ENCODE measurements around the gene MYDGF. TPM values are rescaled to one million over a fixed set of nuclear protein-coding genes. Genes with fewer than 3 reads are reported as not detected.
A peak's percentile ranks its signal among the peaks of the same experiment; 100 is the strongest.

Gene MYDGF
- total RNA-seq, 2 donors from 2014 or later: 75.5 to 96.0 TPM

DNA sequence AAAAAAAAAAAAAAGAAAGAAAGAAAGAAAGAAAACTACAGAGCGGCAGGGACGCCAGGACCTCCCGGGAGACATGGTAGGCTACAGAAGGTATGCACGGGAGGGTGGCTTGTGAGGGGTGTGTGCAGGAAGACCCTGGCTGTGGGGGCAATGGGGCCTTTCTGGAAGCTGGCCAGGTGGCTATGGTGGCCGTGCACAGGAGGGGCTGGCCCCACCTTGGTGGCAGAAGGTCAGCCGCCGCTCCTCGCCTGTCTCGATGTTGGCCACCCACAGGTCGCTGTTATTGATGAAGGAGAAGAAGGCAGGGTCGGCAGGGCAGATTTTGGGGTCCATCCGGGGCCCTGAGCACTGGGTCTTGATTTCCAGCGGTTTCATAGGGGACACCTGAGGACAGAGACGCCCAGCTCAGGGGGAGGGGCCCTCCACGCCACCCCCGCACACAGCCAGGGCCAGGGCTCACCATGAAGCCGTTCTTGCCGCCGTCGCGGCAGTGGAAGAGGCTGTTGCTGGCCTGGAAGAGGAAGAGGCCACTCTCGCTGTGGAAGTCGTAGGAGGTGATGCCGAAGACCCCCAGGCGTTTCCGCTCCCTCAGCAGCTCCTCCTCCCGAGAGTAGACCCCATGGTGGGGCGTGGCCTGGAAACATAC is 33.7 kb upstream of the MYDGF start:
- DNase-seq (no peak), ATAC-seq (no peak)
- intact Hi-C loops (cut with DNase I, micrococcal nuclease): no loop called here

GRCh38 chr19:4702764-4703163 is 32.6 kb upstream of the MYDGF start:
- DNase-seq: no peak
- no peak for ATAC-seq
- intact Hi-C loops (cut with DNase I, micrococcal nuclease): no loop called here

DNA sequence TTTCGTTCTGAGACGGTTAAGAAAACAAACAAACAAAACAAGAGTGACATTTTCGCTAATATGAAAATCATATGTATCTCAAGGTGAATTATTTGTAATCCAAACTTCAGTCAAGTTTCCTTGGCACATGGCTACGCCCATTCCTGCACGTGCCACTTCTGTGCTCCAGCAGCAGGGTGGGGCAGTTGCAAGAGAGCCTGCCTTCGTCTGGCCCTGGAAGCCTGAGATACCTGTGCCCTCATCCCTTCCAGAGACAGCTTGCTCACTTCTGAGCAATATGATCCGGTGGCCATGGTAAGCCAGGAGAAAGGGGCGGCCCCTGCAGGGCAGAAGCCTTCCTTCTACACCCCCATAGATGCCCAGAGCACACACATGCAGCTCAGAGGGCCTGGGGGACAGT is 31.4 kb upstream of the MYDGF start:
- no peak for DNase-seq
- ATAC-seq: no peak
- intact Hi-C loops (cut with DNase I, micrococcal nuclease): no loop called here

DNA sequence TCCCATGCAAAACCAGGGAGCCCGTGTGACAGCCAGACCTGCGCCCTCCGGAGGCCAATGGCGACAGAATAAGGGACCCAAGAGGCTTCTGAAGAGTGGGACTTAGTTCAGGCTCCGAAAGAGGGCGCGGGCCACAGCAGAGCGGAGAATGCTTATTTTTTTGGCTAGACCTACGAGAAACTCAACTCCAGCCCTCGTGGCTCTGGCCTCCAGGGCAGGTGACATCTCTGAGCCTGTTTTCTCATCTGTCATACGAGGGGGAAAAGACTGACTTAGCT is 30.5 kb upstream of the MYDGF start:
- intact Hi-C loops (cut with DNase I, micrococcal nuclease): no loop called here
- DNase-seq: no peak
- ATAC-seq: no peak

- ATAC-seq (no peak), DNase-seq (no peak)
- intact Hi-C loops (cut with DNase I, micrococcal nuclease): no loop called here
Measured at GRCh38 chr19:4699826-4700692, 29.9 kb upstream of the MYDGF start.

DNA sequence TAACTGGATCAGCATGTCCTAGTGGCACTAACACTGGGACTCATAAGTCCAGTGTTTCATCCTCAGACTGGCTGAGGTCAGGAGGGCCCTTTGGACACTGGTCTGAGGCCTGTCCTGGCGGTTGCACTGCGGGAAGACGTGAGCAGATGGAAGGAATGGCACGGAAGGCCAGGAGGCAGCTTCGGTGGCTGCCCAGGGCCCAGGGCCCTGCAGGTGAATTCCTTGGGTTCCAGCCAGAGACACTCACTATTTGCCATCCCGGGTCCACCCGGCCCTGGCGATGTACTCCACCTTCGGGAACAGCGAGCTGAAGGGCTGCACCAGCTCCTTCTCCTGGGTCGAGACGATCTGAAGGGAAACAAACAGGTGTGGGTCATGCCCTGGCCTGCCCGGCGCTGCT is 27.2 kb upstream of the MYDGF start:
- DNase-seq (no peak), ATAC-seq (no peak)
- intact Hi-C loops (cut with DNase I, micrococcal nuclease): no loop called here

GRCh38 chr19:4695224-4695731 is 25.1 kb upstream of the MYDGF start:
- intact Hi-C loops (cut with DNase I, micrococcal nuclease): no loop called here

GRCh38 chr19:4694211-4694987 is 24.3 kb upstream of the MYDGF start:
- peak in 1 of 2 donors; percentile 62 for DNase-seq
- intact Hi-C loops (cut with DNase I, micrococcal nuclease): no loop called here
- no peak for ATAC-seq

More at GRCh38 chr19:4695224-4695731, 25.1 kb upstream of the MYDGF start:
- ATAC-seq (no peak), DNase-seq (no peak)

DNA sequence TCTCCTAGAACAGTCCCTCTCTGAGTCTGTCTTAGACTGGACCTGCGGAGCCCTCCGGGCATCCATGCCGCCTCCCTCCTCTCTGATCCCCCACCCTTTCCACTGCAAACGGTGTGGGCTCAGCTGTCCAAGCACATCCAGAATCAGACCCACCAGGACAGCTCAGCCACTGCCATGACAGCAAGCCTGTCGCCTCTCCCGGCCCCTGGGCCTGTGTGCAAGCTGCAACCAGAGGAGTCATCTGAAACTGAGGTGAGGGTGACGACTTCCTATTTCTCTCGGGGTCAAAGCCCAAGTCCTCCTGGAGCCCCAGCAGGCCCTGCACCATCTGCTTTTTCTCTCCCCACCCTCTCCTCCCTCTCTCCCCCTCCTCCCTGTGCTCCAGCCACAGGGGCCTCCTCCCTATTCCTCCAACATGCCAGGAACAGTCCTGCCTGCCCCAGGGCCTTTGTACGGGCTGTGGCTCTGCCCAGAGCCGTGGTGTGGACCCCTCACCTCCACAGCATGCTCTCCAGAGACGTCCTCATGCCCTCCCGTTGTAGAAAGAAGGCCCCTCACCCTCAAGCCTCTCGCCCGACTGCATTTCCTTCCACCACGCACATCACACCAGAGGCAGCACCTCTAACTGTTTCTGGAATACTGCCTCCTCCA is 23.5 kb upstream of the MYDGF start:
- ATAC-seq: no peak
- intact Hi-C loops (cut with DNase I, micrococcal nuclease): no loop called here

DNA sequence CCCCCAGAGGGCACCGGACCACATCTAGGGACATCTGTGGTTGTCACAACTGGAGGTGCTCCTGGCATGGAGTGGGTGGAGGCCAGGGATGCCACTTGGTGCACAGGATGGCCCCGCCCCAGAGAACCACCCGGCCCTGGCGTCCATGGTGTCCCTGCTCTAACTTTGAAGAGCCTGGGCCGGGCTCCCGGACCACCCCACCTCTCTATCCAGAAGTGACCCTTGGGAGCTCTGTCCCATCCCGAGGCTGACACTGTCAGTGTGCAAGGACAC is 22.9 kb upstream of the MYDGF start:
- no peak for ATAC-seq
- intact Hi-C loops (cut with DNase I, micrococcal nuclease): no loop called here
- DNase-seq: no peak

More for the DNA sequence above, 23.5 kb upstream of the MYDGF start:
- DNase-seq: no peak

DNA sequence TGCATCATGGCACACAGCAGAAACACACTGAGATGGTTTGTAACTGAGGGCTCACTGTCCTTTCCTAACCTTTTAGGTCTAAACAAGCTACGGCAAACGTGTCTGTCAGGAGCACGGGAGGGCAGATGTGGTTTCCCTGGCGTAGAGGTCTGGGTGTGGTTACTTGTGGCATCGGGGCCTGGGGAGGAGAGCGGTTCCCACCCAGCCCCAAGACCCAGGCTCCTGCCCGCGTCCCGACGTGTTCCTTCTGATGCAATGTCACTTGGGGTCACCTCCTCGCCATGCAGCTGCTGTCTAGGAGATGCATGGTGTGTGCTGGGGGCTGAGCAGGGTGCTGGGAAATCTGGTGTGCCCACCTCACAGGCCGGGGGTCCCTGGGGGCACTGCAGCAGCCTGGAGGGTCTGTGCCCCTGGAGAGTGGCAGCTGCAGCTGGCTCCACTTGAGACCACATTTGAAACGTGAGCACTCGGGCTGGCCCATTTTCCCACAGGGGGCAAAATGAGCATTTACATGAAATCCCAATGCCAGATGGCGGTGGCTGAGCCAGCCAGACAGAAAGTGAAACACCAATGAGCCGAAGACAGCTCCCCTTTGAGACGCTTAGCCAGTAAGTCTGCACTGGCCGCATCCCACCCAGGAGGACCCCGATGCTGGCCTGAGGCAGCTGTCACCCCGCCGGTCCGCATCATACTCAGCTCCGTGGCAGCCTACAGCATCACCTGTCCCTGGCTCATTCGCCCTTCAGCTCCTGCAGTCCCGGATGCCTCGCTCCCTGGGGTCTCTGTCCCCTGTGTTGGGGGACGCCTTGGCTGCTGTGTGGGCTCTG is 22.3 kb upstream of the MYDGF start:
- intact Hi-C loops (cut with DNase I, micrococcal nuclease): no loop called here

GRCh38 chr19:4691373-4691772 is 21.2 kb upstream of the MYDGF start:
- intact Hi-C loops (cut with DNase I, micrococcal nuclease): no loop called here
- ATAC-seq (no peak), DNase-seq (peak in 1 of 2 donors; percentile 35)

More for the DNA sequence above, 22.3 kb upstream of the MYDGF start:
- ATAC-seq (no peak), DNase-seq (no peak)

DNA sequence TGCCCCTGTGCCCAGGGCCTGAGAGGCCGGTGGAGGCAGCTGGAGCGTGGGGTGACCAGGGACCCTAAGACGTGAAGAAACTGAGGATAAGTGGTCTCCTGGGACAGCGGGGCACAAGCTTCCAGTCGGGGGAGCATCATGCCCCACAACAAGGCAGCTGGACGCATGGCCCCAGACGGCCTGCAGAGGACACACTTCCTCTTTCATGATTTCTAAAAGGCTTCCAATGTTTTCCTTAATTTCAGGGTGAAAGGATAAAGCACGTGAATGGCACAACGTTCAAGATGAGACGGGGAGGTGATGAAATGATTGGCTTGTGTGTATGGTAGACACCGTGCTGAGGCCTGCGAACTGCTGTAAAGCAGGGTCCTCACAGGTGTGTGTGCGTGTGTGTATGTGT is 20.2 kb upstream of the MYDGF start:
- no peak for ATAC-seq
- DNase-seq: no peak

DNA sequence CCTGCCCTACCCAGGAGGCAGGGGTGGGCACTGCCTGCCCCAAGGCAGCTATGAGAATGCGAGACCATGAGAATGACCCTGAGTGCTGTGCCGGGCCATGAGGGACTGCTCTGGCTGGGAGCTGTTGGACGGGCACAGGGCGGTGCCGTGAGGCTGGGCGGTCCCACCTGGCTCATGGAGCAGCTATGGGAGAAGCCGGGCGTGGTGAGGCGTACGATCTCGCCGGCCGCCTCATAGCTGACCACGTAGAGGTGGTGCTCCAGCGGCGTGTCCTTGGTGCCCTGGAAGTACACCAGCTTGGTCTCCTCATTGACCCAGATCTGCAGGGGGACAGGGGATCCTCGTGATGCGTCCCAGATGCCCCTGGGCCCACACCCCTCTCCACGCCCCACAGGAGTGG is 19.3 kb upstream of the MYDGF start:
- ATAC-seq (no peak), DNase-seq (no peak)
- intact Hi-C loops (cut with DNase I, micrococcal nuclease): no loop called here

More for the DNA sequence above, 20.2 kb upstream of the MYDGF start:
- intact Hi-C loops (cut with DNase I, micrococcal nuclease): no loop called here

GRCh38 chr19:4688587-4688986 is 18.4 kb upstream of the MYDGF start:
- peak; percentile 19 for ATAC-seq

GRCh38 chr19:4687396-4687795 is 17.3 kb upstream of the MYDGF start:
- ATAC-seq (no peak), DNase-seq (no peak)
- intact Hi-C loops (cut with DNase I, micrococcal nuclease): no loop called here

More at GRCh38 chr19:4688587-4688986, 18.4 kb upstream of the MYDGF start:
- DNase-seq: no peak
- intact Hi-C loops (cut with DNase I, micrococcal nuclease): no loop called here

- no peak for DNase-seq
- intact Hi-C loops (cut with DNase I, micrococcal nuclease): no loop called here
- no peak for ATAC-seq
Measured at GRCh38 chr19:4686700-4687099, 16.6 kb upstream of the MYDGF start.

DNA sequence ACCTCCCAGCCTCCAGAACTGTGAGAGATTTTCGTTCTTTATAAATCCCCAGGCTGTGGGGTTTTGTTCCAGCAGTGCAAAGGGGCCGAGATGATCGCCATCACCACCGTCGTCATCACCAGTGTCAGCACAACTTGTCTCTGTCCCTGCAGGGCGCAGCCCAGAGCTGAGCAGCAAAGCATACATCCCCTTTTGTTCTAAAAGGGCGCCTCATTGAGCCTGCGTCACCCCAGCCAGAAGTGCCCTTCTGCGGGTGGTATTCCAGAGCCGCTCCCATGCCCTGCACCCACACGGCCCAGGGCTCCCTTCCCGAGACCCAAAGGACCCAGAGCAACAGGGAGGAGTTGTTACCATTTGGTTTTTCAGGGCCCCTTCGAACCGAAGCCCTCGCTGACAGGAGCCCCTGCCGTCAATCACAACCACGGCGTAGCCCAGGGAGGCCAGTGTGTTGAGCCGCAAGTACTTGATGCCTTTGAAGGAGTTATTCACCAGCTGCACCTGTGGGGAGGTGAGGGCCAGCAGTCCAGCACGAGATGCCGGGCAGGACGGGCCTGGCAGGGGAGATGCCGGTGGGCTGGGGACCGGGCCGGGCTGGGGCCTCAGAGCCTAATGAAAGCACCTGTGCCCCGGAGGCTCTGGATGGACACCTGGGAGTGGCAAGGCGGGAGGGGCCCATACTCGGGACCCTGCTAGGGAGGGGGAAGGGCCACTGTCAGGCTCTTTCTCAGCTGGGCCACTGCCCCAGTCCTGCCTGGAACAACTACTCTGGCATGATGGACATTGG is 14.4 kb upstream of the MYDGF start:
- DNase-seq: no peak
- intact Hi-C loops (cut with DNase I, micrococcal nuclease): no loop called here
- no peak for ATAC-seq

Measured in left colon (tissue), 2 donors.